Kasumi-1 (cell line): ENCODE measurements around the gene MALAT1.
A peak's percentile ranks its signal among the peaks of the same experiment; 100 is the strongest.
"Not testable (repeated sequence)": the region's sequence is repeated elsewhere in the genome, so short reads cannot be mapped to it uniquely, and the experiment has no call there.

Experiments
- DNase-seq, 2 experiments: peaks; one replicate each; lab custom pipeline; 2025; lab: John Stamatoyannopoulos, UW

Gene MALAT1

DNA sequence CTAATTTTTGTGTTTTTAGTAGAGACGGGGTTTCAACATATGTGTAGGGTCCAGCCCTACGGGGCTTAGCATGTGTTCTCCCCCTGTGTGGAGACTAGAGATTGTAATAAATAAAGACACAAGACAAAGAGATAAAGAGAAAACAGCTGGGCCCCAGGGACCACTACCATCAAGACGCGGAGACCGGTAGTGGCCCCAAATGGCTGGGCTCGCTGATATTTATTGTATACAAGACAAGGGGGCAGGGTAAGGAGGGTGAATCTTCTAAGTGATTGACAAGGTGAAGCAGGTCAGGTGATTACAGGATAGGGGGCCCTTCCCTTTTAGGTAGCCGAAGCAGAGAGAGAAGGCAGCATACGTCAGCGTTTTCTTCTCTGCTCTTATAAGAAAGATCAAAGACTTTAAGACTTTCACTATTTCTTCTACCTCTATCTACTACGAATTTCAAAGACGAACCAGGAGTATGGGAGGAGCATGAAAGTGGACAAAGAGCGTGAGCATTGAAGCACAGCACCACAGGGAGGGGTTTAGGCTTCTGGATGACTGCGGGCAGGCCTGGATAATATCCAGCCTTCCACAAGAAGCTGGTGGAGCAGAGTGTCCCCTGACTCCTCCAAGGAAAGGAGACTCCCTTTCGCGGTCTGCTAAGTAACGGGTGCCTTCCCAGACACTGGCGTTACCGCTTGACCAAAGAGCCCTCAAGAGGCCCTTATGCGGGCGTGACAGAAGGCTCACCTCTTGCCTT lies 23.1 kb downstream of the MALAT1 start:
- not testable (repeated sequence) for DNase-seq

DNA sequence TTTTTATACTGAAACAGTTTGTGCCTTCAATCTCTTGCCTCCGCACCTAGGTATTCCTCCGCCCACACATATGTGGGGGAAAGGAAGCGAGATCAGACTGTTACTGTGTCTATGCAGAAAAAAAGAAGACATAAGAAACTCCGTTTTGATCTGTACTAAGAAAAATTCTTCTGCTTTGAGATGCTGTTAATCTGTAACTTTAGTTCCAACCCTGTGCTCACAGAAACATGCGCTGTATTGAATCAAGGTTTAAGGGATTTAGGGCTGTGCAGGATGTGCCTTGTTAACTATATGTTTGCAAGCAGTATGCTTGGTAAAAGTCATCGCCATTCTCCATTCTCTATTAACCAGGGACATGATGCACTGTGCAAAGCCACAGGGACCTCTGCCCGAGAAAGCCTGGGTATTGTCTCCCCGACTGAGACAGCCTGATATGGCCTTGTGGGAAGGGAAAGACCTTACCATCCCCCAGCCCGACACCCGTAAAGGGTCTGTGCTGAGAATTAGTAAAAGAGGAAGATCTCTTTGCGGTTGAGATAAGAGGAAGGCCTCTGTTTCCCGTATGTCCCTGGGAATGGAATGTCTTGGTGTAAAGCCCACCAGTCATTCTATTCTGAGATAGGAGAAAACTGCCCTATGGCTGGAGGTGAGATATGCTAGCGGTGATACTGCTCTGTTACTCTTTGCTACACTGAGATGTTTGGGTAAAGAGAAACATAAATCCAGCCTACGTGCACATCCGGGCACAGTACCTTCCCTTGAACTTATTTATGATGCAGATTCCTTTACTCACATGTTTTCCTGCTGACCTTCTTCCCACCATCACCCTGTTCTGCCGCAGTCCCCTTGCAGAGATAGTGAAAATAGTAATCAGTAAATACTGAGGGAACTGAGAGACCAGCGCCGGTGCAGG lies 24.1 kb downstream of the MALAT1 start:
- DNase-seq = peak; percentile 80 to 84

DNA sequence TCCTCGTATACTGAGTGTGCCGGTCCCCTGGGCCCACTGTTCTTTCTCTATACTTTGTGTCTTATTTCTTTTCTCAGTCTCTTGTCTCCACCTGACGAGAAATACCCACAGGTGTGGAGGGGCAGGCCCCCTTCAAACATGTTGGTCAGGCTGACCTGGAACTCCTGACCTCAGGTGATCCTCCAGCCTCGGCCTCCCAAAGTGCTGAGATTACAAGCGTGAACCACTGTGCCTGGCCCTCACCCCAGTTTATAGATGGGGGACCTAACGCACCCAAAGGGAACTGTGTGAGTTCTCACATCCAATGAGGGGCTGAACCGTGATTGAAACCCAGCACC lies 24.8 kb downstream of the MALAT1 start:
- not testable (repeated sequence) for DNase-seq

DNA sequence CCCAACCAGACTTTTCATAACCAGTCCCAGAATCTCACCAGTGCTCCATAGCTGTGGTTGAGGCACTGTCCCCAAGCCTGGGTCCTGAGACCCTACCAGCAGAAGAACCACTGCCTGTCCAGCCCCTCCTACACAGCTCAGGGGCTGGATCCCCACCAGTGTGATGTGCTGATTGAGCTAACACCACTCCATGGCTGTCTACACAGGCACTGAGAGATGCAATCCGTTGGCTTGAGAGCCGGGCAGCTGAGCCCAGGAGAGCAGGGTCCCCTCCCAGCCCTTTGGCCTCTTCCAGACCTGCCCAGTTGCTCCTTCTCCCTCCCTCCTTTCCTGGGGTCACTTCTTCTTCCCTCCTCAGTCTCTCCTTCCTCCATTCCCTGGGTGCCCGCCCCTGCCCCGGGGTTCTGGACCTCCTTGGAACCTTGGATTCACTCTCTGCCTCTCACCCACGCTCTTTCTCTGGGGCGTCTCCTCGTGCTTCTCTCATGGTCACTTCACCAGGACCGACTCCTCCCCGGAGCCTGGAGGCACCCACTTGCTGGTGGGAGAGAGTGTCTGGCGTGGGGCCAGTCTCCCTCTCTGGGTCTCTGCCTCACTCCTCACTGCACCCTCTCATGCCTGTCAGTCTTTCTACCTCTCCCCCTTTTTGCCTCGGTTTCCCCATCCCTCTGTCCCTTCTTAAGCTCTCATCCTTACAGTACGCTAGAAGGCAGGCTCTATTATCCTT lies 25.3 kb downstream of the MALAT1 start:
- DNase-seq = no peak

DNA sequence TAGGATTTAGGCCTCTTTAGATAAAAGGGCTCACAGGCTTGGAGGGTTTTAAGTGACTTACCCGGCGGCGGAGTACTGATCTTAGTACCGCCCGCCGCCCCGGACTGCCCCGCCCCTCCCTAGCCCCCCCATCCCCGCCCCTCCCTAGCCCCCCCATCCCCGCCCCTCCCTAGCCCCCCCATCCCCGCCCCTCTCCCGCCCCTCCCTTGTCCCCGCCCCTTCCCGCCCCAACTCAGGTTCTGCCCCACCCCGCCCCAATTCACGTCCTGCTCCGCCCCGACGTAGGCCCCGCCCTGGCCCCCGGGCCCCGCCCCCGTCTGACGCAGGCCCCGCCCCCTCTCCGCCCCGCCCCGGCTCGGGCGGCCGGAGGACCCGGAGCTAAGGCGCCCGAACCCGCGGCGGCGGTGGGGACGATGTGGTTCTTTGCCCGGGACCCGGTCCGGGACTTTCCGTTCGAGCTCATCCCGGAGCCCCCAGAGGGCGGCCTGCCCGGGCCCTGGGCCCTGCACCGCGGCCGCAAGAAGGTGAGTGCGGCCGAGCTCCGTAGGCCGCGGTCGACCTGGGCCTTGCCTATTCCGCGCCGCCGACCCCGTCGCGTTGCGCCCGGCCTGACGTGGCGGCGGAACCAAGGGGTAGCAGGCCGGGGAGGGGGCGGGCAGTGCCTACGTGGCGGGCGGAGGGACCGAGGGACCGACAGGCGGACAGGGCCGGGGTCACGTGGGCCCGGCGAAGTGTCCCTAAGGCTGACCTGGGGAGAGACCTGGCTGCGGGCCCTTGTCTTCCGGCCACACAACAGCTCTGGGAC lies 26.1 kb downstream of the MALAT1 start, which contains the start of gene SCYL1:
TSS of gene SCYL1 (plus strand) at position 343 of the 805 bp plus-strand sequence. CDS start at position 414, 71 bp downstream.
- DNase-seq = peak; percentile 62 to 63

DNA sequence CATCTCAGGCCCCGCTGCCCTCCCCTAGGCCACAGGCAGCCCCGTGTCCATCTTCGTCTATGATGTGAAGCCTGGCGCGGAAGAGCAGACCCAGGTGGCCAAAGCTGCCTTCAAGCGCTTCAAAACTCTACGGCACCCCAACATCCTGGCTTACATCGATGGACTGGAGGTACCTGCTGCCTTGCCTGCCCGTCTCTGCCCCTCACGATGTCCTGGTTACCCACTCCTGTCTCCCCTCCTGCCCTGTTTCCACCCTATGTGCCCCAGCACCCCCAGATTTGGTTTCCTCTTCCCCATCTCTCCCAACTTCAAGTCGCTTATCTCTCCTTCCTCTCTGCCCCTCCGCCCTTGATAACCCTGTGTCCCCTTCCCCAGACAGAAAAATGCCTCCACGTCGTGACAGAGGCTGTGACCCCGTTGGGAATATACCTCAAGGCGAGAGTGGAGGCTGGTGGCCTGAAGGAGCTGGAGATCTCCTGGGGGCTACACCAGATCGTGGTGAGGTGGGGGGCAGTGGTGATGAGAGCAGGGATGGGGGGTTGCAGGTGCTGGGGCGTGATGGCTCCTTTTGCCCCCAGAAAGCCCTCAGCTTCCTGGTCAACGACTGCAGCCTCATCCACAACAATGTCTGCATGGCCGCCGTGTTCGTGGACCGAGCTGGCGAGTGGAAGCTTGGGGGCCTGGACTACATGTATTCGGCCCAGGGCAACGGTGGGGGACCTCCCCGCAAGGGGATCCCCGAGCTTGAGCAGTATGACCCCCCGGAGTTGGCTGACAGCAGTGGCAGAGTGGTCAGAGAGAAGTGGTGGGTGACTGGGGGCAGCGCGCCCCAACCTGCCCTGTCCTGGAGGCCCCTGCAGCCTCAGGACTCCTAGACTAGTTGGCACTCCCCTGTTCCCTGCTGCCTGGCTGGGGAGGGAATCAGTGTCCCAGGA lies 27.0 kb downstream of the MALAT1 start:
- no peak for DNase-seq

DNA sequence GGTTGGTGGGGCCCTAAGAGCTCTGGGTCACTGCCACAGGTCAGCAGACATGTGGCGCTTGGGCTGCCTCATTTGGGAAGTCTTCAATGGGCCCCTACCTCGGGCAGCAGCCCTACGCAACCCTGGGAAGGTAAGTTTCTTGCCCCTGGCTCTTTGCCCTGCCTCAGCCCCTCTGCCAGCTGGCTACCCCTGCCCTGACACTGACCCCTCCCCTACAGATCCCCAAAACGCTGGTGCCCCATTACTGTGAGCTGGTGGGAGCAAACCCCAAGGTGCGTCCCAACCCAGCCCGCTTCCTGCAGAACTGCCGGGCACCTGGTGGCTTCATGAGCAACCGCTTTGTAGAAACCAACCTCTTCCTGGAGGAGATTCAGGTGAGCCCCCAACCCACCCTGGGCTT lies 27.9 kb downstream of the MALAT1 start:
- no peak for DNase-seq

DNA sequence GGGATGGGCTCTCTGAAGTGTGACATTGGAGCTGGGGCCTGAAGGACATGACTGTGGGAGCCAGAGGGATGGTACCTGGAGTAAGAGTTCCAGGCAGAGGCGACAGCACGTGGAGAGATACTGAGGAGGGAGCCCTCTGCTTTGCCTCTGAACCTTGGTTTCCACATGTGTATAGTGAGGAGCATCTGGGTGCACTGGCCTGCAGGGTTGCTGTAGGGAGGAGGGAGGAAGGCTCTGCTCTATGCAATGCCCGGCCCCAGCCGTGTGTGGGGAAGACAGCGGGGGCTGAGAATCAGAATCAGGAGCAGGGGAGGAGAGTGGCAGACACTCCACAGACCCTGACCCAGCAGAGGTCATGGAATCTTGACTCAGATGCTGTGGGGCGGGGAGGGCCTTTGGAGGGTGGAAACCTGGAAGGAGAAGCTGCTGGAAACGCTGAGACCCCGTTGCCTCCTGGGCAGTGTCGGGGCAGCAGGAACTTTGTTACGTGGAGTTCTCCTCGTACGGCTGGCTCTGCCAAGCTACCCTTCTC lies 30.0 kb downstream of the MALAT1 start:
- DNase-seq = no peak

DNA sequence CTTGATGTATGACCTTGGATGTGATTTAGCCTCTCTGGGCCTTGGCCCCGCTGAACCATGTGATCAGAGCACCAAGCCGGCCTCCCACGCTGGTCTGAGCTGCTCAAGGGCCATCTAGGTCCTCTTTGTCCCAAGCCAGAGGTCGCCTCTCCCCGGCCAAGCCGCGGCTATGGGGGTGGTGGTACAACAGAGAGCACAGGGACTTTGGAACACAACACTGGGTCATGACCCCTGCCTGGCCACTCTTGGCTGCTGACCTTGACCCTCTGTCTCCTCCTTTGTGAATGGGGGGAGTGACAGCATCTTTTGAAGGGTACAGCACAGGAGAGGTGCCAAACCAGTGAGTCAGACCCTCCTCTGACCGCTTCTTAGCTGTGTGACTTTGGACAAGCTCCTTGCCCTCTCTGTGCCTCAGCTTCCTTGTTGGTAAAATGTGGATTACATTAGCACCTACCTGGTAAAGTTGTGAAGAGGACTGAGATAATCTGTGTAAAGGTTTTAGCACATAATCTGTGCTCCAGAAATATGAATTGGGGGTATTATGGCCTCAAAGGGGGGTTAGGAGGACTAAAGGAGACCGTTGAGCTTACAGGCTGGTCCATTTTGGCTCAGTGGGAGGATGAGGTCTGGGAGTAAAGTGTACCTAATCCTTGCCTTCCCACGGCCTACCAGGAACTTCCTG lies 30.8 kb downstream of the MALAT1 start:
- DNase-seq = no peak

DNA sequence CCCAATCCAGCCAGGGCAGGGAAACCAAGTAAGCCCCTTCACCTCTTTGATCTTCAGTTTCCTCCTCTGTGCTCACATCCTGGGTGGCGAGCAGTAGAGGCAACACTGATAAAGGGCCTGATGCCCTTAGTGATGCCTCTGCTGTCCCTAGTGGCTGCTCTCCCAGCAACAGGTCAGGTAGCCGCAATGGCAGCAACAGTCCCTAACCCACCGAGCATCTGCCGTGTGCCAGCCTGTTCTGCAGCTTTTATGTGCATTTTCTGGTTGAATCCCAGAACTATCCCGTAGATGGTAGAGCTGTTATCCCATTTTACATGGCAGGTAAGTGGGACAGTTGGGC lies 31.3 kb downstream of the MALAT1 start:
- DNase-seq = peak in 1 of 2 experiments; percentile 46

DNA sequence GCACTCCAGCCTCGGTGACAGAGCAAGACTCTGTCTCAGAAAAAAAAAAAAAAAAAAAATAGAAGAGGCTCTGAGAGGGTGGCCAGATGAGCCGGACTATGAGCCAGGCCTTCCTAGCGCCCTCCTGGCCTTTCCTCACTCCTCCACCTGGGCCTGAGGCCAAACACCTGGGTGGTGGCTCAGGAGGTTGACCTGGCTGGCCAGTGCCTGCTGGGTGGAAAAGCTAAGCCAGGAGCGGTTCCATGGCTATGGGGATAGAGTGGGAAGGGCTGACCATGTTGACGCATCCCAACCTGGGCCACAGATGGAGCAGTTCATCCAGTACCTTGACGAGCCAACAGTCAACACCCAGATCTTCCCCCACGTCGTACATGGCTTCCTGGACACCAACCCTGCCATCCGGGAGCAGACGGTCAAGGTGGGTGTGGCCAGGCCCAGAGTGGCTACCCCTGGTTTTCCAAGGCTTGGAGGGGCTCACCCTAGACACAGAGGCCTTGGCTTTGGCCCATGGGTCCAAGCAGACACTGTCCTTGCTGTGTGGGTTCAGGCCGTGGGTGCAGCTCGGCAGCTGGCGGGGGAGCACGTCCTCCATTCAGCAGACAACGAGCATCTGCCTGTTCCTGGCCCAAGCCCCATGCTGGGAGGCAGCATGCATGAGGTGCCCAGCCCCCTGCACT lies 33.7 kb downstream of the MALAT1 start:
- DNase-seq = no peak

DNA sequence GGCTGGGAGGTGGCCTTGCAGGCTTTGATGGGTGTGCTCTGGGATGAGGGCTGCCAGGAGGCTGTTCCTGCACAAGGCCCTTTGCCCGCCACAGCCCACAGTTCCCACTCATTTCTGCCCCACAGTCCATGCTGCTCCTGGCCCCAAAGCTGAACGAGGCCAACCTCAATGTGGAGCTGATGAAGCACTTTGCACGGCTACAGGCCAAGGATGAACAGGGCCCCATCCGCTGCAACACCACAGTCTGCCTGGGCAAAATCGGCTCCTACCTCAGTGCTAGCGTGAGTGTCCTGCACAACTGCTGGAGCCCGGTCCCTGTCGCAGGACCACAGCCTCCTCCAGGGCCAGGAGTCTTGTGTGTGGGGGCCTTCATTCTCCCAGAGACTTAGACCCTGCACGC lies 36.3 kb downstream of the MALAT1 start:
- DNase-seq = no peak

DNA sequence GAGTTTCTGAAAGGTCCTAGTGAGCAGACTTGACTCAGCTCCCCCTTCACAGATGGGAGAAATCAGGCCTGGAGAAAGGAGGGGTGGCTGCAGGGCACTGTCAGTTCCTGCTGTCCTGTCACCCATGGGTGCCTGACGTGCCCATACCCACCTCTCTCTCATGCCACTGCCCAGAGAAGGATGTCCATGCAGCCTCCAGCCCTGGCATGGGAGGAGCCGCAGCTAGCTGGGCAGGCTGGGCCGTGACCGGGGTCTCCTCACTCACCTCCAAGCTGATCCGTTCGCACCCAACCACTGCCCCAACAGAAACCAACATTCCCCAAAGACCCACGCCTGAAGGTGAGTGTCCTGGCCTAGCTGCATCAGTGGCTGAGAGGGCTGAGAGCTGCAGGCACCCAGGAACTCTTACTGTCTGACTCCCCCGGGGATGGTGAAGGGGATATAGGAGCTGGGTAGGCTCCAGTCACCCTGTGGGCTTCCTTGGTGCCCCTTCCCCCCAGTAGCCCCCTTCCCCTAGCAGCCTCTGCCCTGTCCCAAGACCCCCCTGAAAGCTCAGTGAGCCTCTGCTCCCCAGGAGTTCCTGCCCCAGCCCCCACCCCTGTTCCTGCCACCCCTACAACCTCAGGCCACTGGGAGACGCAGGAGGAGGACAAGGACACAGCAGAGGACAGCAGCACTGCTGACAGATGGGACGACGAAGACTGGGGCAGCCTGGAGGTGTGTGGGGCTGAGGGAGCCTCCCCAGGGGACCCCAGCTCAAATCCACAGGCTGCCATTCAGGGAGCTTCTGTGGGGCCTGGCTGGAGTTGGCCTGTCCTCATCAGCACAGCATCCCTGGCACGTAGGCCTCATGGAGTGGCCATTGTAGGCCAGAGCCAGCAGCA lies 37.8 kb downstream of the MALAT1 start:
- no peak for DNase-seq

DNA sequence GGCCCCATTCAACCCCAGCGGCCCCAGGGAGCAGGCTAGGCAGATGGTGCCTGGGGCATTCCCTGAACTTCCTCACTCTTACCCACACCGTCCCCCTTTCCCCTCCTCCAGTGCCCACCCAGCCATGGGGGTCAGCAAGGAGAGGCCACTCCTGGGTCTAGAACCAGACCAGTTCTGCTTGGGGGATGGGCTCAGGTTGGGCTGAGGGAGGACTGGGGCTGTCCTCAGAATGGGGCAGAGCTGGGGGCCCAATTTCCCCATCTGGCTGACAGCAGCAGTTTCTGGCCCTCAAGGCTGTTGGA lies 38.4 kb downstream of the MALAT1 start:
- DNase-seq = no peak

DNA sequence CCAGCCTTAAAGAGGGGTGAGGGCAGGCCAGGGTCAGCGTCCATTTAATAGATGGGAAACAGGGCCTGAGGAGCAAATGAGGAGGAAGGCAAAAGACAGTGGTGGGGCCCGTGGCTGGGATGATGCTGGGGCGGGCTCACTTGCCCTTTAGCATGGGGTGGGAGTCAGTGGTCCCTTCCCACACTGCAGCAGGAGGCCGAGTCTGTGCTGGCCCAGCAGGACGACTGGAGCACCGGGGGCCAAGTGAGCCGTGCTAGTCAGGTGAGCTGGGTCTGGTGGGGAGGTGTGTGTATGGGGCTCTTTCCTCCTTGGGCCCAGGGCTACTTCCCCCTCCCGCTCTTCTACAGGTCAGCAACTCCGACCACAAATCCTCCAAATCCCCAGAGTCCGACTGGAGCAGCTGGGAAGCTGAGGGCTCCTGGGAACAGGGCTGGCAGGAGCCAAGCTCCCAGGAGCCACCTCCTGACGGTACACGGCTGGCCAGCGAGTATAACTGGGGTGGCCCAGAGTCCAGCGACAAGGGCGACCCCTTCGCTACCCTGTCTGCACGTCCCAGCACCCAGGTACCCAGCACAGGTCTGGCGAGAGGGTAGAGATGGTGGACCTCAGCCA lies 38.9 kb downstream of the MALAT1 start:
- no peak for DNase-seq

DNA sequence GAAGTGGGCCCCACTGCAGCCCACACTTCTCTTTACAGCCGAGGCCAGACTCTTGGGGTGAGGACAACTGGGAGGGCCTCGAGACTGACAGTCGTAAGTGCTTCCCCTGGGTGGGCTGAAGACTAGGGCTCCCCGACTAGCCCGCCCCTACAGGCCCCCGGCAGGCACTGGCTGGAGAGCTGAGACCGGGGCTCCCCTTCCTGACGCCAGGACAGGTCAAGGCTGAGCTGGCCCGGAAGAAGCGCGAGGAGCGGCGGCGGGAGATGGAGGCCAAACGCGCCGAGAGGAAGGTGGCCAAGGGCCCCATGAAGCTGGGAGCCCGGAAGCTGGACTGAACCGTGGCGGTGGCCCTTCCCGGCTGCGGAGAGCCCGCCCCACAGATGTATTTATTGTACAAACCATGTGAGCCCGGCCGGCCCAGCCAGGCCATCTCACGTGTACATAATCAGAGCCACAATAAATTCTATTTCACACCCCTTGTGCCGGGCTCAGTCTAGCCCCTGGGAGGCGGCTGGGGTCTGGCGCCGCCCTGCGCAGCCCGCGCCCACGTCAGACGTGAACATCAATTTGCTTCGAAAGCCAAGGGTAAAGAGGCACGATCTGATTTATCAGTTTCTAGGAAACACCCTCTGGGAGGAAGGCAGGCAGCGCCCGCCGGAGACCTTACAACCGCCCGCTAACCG lies 39.5 kb downstream of the MALAT1 start:
- no peak for DNase-seq
